ENCODE measurements around the gene MTMR1.
A peak's percentile ranks its signal among the peaks of the same experiment; 100 is the strongest.

MTMR1 gene

DNA sequence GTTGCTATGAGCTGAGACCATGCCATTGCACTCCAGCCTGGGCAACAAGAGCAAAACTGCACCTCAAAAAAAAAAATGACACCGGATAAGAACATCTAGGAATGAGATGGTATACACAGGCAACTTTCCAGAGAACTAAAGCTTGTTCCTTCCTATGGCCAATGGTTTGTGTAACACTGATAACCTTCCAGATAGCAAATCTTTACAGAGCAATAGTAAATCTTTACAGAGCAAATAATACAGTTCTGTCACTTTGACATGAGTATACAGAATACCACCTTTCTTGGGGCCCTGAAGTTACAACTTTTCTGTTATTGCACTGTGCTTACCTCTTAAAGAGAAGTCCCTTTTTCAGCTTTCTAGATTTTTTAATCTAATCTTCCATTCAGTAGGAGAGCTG lies 113.6 kb downstream of the MTMR1 start:
- no peak for TF ChIP-seq Cebpa-rat (IDR thresholded peaks at IDR 0.05)
- Histone ChIP-seq H3K4me2 (no peak overlapping the region), H3K27ac (no peak overlapping the region), H3K9ac (no peak overlapping the region), H3K9me3 (replicated peaks in 1 of 11) (no peaks in the 10 kb centered on the region; a peak in 1 of 22 replicates), H4K20me1 (no peaks in the 10 kb centered on the region), H3K4me1 (no peaks in the 10 kb centered on the region), H3K4me3 (no peak overlapping the region), H3K36me3 (peaks cover 0 to 15% (median 0%) of the 10 kb centered on the region in 11 experiments; a peak in 2 of 22 replicates), H3K27me3 (no peaks in the 10 kb centered on the region)

DNA sequence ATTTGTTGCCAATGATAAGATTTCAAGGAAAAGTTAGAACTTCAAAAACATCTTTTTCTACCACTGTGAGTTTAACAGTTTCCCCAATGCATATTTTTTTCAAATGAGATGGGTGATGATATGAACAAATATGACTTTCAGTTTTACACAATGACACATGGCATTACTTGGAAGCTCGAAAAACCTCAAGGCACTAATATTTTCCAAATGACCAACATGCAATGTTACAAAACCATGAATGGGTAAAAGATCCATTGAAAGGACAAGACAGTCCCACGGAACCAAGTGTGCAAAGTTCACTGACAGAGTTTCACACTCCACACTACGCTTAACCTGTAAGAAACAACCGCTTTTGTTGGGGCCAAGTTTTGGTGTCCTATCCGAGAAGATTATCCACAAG lies 120.7 kb downstream of the MTMR1 start:
- H3K4me2 ChIP-seq = peak overlapping the region in 2 of 11 experiments; percentile 3 to 33; a peak in 2 of 22 replicates
- no peak overlapping the region for H3K4me3 ChIP-seq
- TF ChIP-seq Cebpa-rat (IDR thresholded peaks at IDR 0.05) = no peak
- no peak overlapping the region for H3K9ac ChIP-seq
- H4K20me1 ChIP-seq = no peaks in the 10 kb centered on the region
- H3K27me3 ChIP-seq = no peaks in the 10 kb centered on the region
- H3K27ac ChIP-seq = 0 out of 22 replicates have a peak overlapping the region, but pooled peaks of 1 of the 11 experiments have one; percentile 15
- peaks cover 0 to 16% (median 0%) of the 10 kb centered on the region in 10 experiments; a peak in 6 of 20 replicates for H3K4me1 ChIP-seq
- H3K9me3 ChIP-seq (replicated peaks in 1 of 11) = peaks cover 4 to 16% (median 13%) of the 10 kb centered on the region in 11 experiments; a peak in 17 of 22 replicates
- peaks cover 0 to 23% (median 6%) of the 10 kb centered on the region in 11 experiments; a peak in 9 of 22 replicates for H3K36me3 ChIP-seq

Measured in BLaER1 treated with 17β-estradiol and CSF1 and Interleukin-3, amounts not matched to agents 10 nM and 100 nM (cell line).